D721Med (cell line): ENCODE results near the gene CEP120.
A peak's percentile ranks its signal among the peaks of the same experiment; 100 is the strongest.

Experiments used
- DNase-seq: peaks from one replicate; pipeline ENCODE4 v3.0.0; 2011; ENCODE audit warnings: low spot score; ENCODE audit not compliant: insufficient read length
- FAIRE-seq: peaks from 2 replicates; lab custom pipeline; 2011; peaks lifted over from hg19 to GRCh38; lab: Jason Lieb, UNC
- CTCF ChIP-seq: IDR thresholded peaks from 2 replicates; pipeline ENCODE4 v1.5.1; 2012; ENCODE audit warnings: mild to moderate bottlenecking, control low read depth; ENCODE audit not compliant: insufficient read depth; ENCODE audit errors: missing control alignments

The CEP120 gene

GRCh38 chr5:123455095-123455494, 31.9 kb upstream of the CEP120 start:
- DNase-seq (no peak), FAIRE-seq (peak; percentile 98)
- TF ChIP-seq CTCF: no peak

- DNase-seq (no peak), FAIRE-seq (peak; percentile 88)
- TF ChIP-seq CTCF: no peak
Measured at GRCh38 chr5:123454259-123454911, 31.2 kb upstream of the CEP120 start.

- TF ChIP-seq CTCF: no peak
- DNase-seq: no peak
Measured at GRCh38 chr5:123452401-123452800, 29.2 kb upstream of the CEP120 start.

GRCh38 chr5:123451047-123451446, 27.8 kb upstream of the CEP120 start:
- FAIRE-seq (peak; percentile 48), DNase-seq (no peak)
- TF ChIP-seq CTCF: no peak

More at GRCh38 chr5:123452401-123452800, 29.2 kb upstream of the CEP120 start:
- no peak for FAIRE-seq

GRCh38 chr5:123450640-123451039, 27.4 kb upstream of the CEP120 start:
- DNase-seq: no peak
- FAIRE-seq: peak; percentile 41
- TF ChIP-seq CTCF: no peak

GRCh38 chr5:123450114-123450513, 26.9 kb upstream of the CEP120 start:
- peak; percentile 67 for FAIRE-seq
- TF ChIP-seq CTCF: no peak
- DNase-seq: no peak

- TF ChIP-seq CTCF: no peak
- no peak for FAIRE-seq
- no peak for DNase-seq
Measured at GRCh38 chr5:123449424-123449974, 26.3 kb upstream of the CEP120 start.
